ENCODE data around the gene LCE3C.
"Not testable (repeated sequence)": the region's sequence is repeated elsewhere in the genome, so short reads cannot be mapped to it uniquely, and the experiment has no call there.

Gene LCE3C, protein sequence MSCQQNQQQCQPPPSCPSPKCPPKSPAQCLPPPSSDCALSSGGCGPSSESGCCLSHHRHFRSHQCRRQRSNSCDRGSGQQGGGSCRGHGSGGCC

DNA sequence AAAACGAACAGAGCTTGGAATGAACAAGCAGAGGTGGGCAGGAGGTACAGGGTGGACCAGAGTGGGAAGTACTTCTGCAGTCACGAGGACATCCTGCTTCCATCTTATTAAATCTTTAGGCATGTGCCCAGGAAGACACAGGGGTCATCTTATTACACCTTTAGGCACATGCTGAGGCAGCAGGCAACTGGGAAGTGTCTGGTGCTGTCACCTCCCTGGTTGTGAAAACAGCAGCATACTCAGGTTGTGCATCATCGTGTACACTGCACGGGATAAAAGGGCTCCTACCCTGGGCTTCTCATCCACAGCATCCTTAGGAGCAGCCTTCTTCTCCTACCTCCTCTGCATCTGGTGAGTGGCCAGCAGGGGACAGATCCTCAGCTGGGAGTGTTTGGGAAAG is at the start of gene LCE3C:
LCE3C (plus strand) TSS at position 301 of the 400 bp plus-strand sequence. CDS start 498 bp downstream, outside the sequence.
- DNase-seq (ENCODE audit: low read depth in 2 of 2, low spot score in 1 of 2) = no peak

DNA sequence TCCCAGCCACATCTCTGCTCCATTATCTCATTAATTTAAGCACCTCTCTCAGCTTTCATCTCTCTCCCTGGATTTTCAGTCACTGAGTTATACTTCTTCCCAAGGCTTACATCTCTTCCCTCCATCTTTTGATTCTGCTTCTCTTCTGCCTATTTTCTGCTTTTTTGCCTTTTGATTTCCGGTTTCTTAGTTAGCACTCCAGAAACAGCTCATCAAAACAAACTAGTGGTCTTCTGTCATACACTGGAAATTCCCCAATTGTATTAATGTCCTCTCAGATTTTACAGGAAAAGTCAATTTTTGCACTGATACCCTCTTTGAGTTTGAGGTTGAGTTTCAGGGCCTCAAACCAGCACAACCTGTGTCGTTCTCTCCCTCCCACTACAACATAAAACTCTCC is 34.9 kb upstream of the LCE3C start:
- DNase-seq (ENCODE audit: low read depth in 2 of 2, low spot score in 1 of 2) = no peak

- DNase-seq (ENCODE audit: low read depth in 2 of 2, low spot score in 1 of 2) = no peak
Measured at GRCh38 chr1:152565535-152566215, 34.4 kb upstream of the LCE3C start.

GRCh38 chr1:152566681-152567080 is 33.4 kb upstream of the LCE3C start, which contains the start of gene LCE3E:
TSS of gene LCE3E (minus strand) at chr1:152566780. CDS start at chr1:152566208, 572 bp downstream.
- no peak for DNase-seq (ENCODE audit: low read depth in 2 of 2, low spot score in 1 of 2)

DNA sequence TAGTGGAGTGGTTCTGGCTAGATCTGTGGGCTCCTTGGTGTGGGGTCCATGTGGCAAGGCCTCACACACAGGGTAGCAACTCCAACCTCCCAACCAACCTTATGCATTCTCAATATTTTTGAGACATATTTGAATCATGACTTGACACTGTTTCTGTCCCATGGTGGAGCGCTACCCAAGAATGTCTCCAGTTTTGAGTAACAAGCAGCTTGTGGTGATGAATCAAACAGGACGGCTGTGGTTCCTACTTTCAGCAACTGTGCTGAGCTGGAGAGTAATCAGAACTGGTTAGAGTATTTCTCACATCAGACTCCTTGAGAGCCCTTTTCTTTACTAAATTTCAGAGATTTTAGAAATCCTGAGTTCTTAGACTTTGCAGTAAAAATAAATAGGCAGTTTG is 22.9 kb upstream of the LCE3C start:
- no peak for DNase-seq (ENCODE audit: low read depth in 2 of 2, low spot score in 1 of 2)

- not testable (repeated sequence) for DNase-seq (ENCODE audit: low read depth in 2 of 2, low spot score in 1 of 2)
Measured at GRCh38 chr1:152579526-152579925, 20.5 kb upstream of the LCE3C start.

DNA sequence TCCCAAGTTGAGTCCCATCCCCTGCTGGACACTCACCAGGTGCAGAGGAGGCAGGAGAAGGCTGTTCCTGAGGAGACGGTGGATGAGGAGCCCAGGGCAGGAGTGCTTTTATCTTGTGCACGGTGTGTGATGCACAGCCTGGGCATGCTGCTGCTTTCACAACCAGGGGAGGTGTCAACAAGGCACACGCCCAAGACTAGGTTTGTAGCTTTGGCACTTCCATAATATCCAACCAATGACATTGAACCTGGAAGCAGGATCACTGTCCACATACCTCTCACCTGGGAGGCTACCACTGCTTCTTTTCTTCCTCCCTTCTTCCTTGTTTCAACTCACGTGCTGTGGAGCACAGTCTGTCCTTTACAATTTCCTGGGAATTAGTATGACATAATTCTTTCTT is 19.6 kb upstream of the LCE3C start, which contains the start of gene LCE3D:
LCE3D (minus strand) TSS at position 84 of the 400 bp plus-strand sequence. CDS start 580 bp downstream, outside the sequence.
- no peak for DNase-seq (ENCODE audit: low read depth in 2 of 2, low spot score in 1 of 2)

- DNase-seq (ENCODE audit: low read depth in 2 of 2, low spot score in 1 of 2) = no peak
Measured at GRCh38 chr1:152582647-152583046, 17.4 kb upstream of the LCE3C start.

- DNase-seq (ENCODE audit: low read depth in 2 of 2, low spot score in 1 of 2) = no peak
Measured at GRCh38 chr1:152585586-152585985, 14.4 kb upstream of the LCE3C start.

GRCh38 chr1:152596986-152597385 is 3.0 kb upstream of the LCE3C start:
- no peak for DNase-seq (ENCODE audit: low read depth in 2 of 2, low spot score in 1 of 2)

GRCh38 chr1:152613511-152613910 is 13.5 kb downstream of the LCE3C start, which contains the start of gene LCE3B:
TSS of gene LCE3B (plus strand) at chr1:152613811. CDS start at chr1:152613811, 0 bp downstream.
- DNase-seq (ENCODE audit: low read depth in 2 of 2, low spot score in 1 of 2) = no peak

GRCh38 chr1:152621993-152622392 is 22.0 kb downstream of the LCE3C start:
- DNase-seq (ENCODE audit: low read depth in 2 of 2, low spot score in 1 of 2) = no peak

- DNase-seq (ENCODE audit: low read depth in 2 of 2, low spot score in 1 of 2) = no peak
Measured at GRCh38 chr1:152622803-152623202, 22.8 kb downstream of the LCE3C start, which contains the start of gene LCE3A. TSS of gene LCE3A (minus strand) at chr1:152623103. CDS start at chr1:152623103, 0 bp downstream.

GRCh38 chr1:152623203-152623844 is 23.3 kb downstream of the LCE3C start:
- no peak for DNase-seq (ENCODE audit: low read depth in 2 of 2, low spot score in 1 of 2)

DNA sequence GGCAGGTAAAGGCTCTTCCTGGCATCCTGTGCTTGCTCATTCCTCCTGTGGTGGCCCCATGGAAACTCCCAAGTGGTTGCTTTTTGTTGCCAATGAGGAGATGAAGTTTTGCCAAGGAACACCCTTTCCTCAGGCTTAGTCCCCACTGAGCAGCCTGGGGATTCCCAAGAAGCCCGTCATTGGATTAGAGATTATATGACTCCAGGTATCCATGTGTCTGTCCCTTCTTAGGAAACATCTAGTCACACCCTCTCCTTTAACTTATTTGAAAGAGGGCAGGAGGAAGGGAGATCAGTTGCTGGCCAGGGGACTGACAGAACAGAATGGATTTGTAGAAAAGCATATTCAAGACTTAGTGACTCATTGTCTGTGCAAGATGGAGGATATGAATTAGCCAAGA is 26.7 kb downstream of the LCE3C start:
- no peak for DNase-seq (ENCODE audit: low read depth in 2 of 2, low spot score in 1 of 2)

DNA sequence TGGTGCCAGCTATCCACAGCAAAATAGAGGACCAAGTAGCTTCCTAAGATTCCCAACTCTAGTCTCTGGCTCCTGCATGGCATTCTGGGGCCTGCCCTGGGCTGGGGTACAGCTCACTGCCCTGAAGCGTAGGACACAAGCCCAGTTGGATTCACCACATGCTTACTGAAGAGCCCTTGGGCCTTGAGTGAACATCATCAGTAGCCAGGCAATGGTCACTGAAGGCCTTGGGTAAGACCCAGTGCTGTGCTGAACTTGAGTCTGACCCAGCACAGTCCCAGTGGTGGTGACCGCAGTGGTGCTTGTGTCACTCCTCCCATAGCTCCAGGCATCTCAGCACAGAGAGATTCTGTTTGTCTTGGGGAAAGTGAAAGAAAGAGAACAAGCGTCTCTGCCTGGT is 30.6 kb downstream of the LCE3C start:
- DNase-seq (ENCODE audit: low read depth in 2 of 2, low spot score in 1 of 2) = no peak

DNA sequence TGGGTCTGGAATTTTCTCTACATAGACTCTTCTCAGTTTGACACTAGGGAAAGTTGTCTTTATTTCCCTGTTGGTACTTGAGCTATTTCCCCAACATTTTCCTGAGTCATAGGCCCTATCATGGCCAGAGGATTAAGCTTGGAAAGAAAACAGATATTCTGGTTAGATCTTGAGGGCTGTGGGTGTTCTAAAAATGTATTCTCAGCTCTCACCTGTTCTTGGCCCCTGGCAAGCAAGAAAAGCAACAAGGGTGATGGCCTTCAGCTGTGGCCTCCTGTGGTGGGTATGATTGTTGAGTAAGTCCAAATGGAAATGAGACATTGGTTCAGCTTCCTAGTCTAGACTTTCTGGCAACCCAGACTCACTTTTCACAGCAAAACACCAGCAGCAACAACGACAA is 40.3 kb downstream of the LCE3C start:
- DNase-seq (ENCODE audit: low read depth in 2 of 2, low spot score in 1 of 2) = no peak

DNA sequence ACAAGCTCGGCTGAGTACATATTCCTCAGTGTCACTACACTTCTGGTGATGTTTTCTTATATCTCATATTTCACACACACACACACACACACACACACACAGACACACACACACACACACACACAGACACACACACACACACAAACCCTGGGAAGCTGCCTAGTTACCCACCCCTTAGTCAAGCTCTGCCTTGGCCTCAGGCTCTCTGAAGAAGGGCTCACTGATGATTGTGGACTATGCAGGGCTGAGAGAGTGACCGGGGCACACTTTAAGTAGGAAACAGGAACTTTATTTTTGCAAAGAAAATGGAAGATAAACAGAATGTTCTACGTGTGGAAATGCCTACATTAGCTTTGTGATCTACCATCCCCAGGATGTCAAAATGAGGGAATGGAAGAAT is 43.9 kb downstream of the LCE3C start:
- DNase-seq (ENCODE audit: low read depth in 2 of 2, low spot score in 1 of 2) = no peak

DNA sequence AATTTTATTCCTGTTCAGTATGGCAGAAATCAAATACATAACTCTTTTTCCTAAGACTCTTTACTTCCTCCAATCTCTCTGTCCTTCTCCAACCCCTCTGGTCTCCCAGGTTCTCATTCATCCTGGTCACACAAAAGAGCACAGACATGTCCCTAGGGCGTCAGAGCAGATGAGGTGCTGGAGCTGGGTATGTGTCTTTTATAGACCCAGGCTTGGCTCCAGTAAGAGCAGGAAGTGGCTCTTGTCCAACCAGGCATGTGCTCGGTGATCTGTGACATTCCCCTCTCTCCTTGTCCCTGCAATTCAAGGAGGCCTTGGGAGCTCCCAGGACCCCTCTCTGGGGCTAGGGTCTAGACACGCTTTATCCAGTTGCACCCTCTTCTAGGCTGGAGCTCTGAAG is 45.1 kb downstream of the LCE3C start:
- no peak for DNase-seq (ENCODE audit: low read depth in 2 of 2, low spot score in 1 of 2)

GRCh38 chr1:152646656-152647055 is 46.6 kb downstream of the LCE3C start:
- DNase-seq (ENCODE audit: low read depth in 2 of 2, low spot score in 1 of 2) = no peak
